Stimulated activated CD8-positive, alpha-beta memory T cell treated with anti-CD3 and anti-CD28 coated beads, Interleukin-4, amount 100 ng/mL, for 1 hour (primary cell): ENCODE data around the gene ATXN7L3B.
"Not testable (repeated sequence)": the region's sequence is repeated elsewhere in the genome, so short reads cannot be mapped to it uniquely, and the experiment has no call there.

Experiments
- DNase-seq, 2 donors: peaks; one replicate each; pipeline ENCODE4 v3.0.0-alpha.2; 2020; ENCODE audit warnings: low read depth in 2 of 2, low spot score in 1 of 2

The ATXN7L3B gene, protein sequence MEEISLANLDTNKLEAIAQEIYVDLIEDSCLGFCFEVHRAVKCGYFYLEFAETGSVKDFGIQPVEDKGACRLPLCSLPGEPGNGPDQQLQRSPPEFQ

DNA sequence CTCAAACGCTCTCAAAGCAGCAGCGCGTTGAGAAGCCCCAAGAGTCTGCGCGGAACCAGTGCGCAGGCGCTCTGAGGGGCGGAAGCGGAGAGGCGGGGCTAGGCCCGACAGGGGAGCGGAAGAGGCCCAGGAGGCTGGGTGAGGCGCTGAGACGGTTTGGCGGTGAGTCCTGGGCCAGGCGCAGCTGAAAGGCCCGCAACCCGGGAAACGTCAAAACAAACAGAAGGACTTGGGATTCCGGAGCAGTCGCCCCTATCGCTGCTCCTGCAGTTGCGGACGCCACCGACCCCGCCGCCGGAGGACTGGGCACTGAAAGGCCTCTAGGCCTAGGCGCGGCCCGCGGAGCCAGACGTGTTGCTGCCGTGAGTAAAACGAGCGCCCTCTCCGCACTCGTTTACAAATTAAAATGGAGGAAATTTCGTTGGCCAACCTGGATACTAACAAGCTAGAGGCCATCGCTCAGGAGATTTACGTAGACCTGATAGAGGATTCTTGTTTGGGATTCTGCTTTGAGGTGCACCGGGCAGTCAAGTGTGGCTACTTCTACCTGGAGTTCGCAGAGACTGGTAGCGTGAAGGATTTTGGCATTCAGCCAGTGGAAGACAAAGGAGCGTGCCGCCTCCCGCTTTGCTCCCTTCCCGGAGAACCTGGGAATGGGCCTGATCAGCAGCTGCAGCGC lies at the start of gene ATXN7L3B:
TSS of gene ATXN7L3B (plus strand) at position 129 of the 679 bp plus-strand sequence. CDS start at position 407, 278 bp downstream.
- peak; percentile 84 to 91 for DNase-seq

DNA sequence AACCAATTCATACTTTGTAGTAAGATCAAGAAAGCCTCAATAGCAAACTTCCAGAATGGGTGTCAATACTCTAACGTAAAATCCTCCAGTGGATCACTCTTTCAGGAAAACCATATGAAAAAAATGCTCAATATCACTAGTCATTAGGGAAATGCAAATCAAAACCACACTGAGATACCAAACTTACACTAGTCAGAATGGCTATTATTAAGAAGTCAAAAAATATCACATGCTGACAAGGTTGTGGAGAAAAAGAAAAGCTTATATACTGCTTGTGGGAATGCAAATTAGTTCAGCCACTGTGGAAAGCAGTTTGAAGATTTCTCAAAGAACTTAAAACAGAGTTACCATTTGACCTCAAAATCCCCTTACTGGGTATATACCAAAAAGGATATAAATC lies 49.5 kb upstream of the ATXN7L3B start:
- DNase-seq: no peak

DNA sequence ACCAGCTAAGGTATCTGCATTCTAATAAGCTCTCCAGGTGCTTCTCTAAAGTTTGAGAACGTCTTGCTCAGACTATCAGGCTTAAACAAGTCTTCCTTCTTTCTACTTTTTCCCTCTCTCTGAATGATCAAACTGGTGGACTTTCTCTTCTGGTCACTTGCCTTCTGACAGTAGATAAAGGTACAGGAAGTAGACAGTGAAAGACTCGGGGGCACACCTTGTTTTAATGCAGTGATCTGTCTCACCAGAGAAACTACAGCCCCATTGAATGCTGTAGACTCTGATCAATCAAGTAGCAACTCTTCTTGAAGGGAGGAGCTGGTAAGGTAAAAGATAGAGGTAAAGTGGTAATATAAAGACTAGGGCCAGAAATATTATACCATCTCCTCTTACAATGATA lies 48.1 kb upstream of the ATXN7L3B start:
- no peak for DNase-seq

DNA sequence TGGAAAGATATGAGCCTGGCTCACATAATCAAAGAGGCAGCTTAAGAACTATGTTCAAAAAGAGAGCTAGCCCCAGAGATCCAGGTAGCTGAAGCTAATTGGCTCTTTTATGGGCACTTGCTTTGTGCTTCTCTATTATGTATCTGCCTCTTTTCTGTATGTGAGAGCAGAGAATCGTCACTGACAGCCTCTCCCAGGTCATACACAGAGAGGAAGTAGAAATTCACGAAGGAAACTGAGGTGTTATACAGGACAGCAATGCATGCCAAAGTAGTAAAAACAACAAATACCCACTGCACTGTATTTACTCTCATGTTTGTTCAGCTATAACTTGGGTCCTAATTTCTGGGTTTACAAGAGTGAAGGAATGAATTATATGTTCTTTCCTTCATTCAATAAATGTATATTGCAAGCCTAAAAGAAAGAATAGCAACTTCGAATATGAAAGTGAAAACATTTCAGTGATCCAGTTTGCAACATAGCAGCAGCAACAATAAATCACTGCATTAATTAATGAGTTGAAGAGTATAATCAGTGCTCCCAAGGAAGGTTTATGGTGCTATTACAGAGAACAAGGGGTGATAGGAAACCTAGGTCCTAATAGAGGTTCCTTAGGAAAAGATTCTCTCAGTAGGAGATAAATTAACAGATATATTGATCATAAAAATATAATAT lies 47.1 kb upstream of the ATXN7L3B start:
- DNase-seq: no peak

DNA sequence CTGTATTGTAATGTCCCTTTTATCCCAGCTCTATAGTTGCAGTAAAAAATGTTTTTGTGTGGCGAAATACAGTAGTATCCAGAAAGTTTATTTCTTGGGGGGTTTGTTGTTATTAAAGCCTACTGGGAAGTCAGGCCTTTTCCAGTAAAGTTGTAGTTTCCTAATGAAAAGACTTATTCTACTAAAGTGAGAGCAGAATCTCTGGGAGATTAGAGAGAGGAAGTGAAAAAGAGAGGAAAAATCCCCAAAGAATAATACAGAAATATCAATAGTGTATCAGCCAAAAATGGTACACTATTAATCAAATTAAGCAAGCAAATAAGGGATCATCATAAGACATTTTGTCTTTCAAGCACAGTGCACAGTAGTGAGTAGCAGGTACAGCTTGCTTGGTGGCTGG lies 46.3 kb upstream of the ATXN7L3B start:
- no peak for DNase-seq

DNA sequence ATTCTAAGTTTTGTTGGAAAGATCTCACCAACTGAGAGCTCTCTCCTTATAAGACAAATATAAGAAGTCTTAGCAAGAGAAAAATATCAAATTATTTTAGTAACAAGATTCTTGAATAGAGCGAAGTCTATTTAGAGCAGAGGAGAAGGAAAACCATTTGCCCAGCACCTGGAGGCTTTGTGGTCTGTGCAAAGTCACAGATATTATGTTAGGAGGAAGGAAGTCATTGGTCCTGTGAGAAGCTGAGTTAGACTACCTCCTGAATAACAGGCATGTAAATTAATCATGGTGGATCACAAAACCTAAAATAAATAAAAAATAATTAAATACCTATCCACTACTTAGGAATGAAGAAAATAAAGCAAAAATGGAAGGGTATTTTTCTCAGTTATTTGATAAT lies 38.4 kb upstream of the ATXN7L3B start:
- DNase-seq: no peak

DNA sequence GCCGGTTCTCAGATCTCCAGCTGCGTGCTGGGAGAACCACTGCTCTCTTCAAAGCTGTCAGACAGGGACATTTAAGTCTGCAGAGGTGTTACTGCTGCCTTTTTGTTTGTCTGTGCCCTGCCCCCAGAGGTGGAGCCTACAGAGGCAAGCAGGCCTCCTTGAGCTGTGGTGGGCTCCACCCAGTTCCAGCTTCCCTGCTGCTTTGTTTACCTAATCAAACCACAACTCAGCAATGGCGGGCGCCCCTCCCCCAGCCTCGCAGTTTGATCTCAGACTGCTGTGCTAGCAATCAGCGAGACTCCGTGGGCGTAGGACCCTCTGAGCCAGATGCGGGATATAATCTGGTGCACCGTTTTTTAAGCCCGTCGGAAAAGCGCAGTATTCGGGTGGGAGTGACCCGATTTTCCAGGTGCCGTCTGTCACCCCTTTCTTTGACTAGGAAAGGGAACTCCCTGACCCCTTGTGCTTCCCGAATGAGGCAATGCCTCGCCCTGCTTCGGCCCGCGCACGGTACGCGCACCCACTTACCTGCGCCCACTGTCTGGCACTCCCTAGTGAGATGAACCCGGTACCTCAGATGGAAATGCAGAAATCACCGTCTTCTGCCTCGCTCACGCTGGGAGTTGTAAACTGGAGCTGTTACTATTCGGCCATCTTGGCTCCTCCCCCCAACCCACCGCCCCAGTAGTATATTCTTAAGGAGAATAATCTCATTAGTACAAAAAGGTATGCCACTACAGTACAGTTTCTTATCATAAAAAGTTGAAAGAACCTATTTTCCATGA lies 28.6 kb upstream of the ATXN7L3B start:
- DNase-seq: not testable (repeated sequence)

DNA sequence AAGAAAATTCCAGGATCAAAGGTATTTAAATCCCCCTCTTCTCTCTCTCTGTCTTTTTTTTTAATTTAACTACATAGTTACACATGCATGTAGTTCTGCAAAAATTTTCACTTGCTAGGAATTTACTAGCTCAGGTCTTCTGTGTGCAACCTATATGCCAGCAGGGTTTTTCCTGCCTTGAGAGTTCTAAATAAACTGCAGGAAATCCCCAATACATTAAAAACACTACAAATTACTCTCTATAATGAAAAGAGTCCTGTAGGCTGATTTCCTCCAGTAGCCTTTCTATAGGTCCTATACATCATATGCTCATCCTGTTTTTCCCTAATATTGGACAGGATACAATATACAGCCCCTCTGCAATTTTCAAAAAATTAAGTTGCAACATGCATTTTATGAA lies 27.7 kb upstream of the ATXN7L3B start:
- no peak for DNase-seq

DNA sequence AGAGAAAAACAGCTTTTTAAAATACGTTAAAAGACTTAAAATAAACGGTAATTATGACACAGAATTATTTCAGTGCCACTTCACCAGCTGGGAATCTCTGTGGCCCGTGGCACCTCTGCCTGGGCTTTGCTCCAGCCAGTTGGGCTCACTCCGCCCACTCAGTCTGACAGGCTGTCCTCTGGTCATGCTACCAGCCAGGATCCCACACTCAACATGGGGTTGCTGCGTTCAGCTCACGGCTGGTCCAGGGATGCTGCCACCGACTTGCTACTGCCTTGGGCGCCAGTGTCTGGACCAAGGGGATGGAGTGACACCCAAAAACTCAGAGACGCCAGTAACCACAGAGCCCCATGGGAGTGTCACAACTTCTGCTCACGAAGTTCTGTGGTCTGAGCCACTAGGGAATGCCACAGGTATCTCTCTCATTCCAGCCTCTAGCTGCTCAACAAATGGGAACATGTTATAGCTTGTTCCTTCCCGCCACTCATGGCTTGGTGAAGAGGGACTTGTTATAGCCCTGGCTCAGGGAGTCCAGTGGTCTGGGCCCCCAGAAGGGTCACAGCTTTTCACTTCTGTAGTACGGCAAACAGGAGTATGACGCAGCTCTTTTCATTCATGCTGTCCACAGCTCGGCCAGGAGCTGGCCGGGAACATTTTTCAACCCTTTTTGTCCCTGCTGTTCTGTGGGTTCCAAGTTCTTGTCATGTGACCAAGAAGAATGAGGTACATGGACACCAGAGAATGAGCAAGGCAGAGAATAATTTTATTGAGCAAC lies 23.4 kb upstream of the ATXN7L3B start:
- DNase-seq: no peak

DNA sequence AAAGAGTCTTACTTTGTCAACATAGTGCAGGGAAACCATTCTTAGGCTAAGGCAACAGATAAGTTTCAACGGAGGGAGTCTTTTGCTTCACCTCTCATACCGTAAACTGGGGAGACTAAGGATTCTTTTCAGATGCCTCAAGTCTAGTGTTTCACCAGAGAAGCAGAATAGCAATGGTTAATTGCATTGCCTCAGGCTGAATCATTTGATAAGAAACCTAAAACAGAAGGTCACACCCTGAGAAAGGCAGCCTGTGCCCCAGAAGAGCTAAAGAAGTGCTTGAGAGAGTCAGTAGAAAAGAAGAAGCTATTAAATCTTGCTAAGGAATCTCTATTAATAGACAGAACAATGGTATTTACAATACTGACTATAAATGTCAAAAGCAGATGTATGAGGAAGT lies 21.8 kb upstream of the ATXN7L3B start:
- DNase-seq: no peak

DNA sequence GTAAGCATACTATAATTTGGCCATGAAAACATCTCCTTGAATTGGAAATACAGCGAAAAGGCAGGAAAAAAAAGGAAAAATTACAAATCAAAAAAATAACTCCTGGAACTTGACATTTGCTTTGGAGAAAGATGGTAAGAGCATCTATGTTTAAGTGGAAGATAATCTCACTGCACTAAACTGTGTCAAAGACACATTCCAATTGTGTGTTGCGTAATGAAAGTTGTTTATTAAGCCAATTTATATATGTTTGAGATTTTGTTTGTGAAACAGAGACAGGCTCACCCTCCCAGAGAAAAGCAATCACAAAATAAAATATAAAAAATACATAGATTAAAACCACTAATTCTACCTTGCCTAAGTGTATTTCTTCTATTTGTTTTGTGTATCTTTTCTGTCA lies 11.1 kb upstream of the ATXN7L3B start:
- DNase-seq: no peak

DNA sequence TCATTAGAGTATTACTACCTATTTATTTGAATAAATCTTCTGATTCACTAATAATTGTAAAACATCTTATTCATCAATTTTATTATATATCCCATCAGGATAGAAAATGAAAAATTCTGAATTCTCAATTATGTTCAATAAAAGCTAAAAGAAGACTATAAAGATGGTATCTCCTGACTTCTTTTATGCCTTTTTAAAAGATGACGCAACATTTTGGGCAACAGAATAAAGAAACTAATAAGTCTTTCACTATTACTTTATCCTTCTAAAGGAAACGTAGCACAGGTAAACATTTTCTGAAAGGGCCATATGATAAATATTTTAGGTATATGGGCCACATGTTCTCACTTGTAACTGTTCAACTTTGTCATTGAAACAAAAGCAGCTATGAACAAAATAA lies 10.1 kb upstream of the ATXN7L3B start:
- no peak for DNase-seq

DNA sequence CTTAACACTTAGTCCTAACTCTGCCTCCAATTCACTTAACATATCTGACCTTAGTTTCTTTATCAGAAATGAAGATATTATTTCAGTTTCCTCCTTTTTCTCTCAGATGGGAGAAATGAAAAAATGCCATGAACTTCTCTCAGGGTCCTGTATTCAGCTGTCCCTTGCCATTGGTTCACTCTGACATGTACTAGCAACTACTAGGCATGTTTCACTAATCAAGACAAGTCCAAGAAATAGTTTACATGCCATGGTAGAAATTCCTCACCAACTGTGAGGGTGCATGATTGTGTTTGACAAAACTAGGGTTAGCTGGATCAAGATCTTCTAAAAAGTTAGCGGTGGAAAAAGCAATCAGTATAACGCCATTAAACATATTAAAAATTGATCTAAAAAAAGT lies 7.0 kb upstream of the ATXN7L3B start:
- DNase-seq: no peak

DNA sequence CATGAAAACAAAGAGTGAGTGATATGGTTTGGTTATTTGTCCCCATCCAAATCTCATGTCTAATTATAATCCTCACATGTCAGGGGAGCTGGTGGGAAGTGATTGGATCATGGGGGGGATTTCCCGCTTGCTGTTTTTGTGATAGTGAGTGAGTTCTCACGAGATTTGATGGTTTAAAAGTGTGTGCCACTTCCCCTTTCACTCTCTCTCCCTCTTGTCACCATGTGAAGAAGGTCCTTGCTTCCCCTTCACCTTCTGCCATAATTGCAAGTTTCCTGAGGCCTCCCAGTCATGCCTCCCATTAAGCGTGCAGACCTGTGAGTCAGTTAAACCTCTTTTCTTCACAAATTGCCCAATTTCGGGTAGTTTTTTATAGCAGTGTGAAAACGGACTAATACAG lies 2.1 kb upstream of the ATXN7L3B start:
- no peak for DNase-seq

DNA sequence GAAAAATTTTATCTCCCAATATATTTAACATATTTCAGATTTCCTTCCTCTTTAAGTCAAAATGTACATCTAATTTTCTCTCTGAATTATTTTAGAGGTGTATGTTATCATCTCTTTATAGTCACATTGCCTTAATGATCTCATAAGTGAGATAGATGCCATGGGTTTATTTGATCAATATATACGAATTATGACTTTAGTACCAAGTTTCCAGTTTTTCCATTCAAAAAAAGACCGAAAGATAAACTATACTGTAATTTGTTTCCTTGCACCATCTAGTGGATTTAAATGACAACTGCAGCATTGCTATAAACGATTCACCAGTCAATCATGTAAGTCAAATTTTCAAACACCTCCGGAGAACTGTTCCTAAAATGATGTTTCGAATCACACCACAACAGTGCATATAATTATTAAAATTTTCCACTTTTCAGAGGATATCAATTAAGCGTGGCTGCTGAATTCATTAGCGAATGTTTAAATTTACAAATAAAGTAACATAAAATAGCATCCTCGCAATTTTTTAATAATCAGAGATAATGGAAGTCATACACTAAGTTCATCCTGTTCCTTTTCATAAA lies 419 bp upstream of the ATXN7L3B start:
- no peak for DNase-seq

DNA sequence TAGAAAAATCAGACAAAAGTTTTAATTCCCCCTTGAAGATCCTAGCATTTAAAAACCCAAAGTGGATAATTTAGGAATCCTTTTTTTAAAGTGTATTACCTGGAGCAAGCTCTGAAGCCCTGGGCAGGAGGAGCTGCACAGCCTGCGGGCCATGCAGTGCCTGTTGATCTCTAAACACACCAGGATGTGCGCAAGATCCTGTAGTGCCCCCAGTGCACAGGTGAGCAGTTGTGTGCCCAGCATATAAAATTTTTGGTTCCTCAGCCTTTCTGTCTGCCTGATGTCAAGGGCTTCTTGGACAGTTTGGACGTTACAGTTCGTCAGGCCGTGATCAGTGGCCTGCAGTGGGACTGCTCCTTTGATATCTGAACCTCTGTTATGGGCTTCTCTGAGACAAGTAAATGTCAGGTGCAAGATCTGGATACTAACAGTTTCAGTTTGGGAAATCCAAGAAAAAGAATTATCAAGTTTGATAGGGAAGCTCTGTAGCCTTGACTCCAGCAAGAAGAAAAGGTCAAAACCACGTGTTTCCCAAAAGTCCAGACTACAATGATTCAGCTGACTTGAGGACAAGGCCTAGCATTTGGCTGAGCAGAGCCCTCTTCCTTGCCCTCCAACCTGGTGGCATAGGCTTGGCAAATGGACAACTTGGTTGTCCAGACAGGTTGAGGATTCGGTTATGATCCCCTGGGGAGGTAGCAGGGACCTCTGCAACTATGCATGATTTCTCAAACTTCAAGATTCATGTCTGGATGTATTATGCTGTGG lies 1.0 kb downstream of the ATXN7L3B start:
- DNase-seq: no peak

DNA sequence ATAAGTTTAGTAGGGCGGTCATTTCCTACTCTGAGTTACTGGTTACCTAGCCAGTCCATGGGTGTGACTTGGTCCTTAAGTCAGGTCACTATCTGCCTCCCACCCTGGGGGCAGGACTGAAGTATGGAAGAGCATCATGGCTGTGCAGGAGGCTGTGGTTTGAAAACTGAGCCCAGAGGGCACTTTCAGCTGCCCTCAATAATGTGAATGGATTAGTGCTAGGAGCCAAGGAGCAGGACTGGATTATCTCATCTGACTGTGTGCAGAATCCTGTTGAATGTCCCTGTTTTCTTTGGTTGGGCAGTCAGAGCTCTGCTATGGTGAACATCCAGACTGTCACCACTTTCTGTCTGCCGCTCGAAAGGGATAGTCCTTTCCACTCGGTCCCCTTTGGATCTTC lies 1.6 kb downstream of the ATXN7L3B start:
- no peak for DNase-seq

DNA sequence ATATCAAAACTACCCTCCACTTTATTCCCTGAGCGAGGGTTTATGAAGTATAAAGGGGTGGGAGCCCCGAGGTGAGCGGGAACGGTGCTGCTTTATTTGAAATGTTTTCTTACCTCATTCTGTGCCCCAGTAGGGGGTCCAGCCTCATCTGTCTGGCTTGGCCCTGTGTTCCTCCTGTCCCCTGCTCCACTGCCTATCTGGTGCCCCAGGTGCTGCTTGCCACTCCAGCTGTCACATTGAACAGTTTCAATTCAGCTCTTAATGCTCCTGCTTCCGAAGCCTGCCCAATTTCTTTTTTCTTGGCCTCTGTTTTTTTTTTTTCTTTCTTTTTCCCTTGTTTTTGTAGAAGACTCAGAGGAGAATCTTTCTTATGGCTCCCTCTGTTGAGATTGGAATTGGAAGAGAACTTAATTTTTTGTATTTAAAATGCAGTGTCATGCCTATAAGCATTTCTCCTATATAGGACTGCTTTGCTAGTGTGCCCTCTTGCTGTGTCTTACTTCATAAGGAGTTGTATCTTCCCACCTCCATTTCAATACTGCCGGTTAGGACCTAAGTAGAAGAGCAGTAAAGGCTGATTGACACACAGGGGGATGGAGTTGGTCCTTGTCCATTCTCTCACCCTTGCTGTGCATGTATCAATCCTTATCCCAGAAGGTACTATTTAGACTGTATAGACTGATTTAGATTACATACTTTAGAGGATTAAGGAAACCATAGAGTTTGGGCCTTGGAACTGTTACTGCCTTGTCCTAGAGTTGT lies 2.3 kb downstream of the ATXN7L3B start:
- DNase-seq: no peak

DNA sequence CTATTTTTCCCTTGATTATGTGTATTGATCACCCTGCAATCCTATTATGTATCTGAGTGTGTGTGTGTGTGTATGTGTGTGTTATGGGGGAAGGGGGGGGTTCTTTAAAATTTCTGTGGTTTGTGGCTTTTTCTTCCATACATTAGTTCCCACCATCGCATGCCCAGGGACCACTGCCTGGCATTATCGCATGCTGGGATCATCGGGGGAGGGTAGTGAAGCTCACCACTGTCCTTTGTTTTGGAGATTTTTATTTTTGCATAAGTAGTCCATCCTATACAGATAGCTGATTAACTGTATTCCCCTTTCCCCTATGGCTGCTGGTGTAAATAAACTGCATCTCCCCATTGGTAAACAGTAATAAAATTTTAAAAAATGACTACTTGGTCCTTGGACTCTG lies 3.4 kb downstream of the ATXN7L3B start:
- no peak for DNase-seq
